ENCODE measurements around the gene WIPF3.

The WIPF3 gene

DNA sequence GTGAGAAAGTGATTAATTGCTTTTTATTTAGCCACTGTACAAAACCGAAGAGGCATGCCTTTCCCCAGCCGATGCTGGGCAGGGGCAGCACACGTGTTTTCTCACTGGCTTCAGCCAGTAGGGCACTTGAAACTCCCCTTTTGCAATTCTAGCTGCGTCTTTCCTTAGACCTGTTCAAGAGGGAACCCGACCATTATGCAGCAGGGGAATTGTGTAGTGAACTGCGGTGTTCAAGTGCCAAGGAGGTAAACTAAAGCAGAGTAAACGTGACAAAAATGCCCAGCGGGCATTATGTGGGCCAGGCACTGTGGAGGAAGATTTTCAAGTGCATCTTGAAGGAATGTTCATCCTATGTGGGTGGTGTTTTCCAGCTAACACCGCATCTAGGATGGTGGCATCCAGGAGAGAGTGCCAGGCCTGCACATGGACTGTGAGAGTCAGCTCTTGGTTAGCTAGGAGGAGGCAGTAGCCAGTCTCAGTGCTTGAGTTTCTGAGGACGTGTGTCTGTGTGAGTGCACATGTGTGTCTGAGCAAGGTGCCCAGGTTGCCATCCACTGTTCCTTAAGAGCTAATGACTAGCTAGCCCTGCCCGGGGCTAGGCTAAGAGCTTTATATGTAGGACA, 3.3 kb downstream of the WIPF3 start:
- no peak for DNase-seq (ENCODE audit: low spot score)

DNA sequence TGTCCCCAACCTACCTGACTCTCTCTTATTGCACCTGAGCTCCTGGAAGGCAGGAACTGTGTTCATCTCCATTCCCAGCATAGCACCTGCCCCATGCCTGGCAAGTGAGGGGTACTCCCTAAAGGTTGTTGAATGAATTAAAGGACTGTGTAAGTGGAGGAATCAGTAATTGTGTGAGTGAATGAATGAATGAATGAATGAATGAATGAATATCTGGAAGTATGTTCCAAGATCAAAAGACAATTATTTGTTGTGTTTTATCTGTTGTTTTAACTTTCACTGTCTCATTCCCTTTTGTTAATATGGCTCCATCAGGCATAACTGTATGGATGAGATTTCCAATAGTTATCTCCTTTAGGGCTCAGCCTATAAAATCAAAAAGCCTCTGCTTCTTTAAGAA, 4.0 kb downstream of the WIPF3 start:
- DNase-seq (ENCODE audit: low spot score), result no peak

- DNase-seq (ENCODE audit: low spot score), result no peak
Observed at GRCh38 chr7:29810813-29811482, 4.6 kb downstream of the WIPF3 start.

DNA sequence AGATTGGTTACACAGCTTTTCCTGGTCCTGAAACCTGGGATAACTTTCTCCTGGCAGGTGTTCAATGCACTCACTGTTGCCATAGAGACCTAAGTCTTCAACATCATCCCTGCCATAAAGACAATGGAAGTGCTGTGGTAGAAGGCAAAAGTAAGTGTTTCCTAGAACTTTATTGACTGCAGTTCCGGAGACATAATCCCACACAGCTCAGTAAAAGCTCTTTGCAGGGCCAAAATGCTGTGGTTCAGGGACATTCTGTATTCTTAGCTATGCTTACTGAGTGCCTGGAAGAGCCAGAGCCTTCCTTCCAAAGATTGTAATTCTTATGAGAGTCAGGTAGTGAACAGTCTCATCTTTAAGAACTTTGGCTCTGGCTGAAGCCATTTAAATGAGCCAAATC, 5.3 kb downstream of the WIPF3 start:
- DNase-seq (ENCODE audit: low spot score), result no peak

DNA sequence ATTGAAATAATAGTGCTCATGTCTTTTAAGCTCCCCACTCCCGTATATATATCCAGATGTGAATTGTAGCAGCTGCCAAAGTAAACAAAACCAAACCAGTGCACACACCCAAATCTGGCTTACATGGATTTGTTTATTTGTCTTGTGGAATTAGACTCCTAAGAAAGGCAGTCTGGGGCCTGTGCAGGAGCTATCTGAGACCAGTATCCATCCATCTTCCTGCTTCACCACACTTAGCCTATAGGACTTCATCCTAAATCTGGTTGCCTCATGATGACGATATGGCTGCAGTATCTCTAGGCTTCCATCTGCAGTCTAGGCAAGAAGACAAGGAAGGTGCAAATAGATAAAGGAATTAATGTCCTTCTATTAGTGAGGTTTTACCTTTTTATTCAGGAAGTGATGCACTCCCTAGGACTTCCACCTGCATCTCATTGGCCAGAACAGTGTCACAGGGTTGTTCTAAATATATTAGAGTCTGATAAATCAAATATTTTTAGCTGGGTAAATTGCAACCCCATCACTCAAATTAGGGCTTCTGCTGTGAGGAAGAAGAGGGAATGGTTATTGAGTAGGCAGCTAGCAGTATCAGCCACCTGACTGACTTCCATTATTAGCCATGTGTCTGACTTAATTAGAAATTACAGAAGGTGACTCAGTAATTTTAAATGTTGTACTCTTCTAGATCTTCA, 6.0 kb downstream of the WIPF3 start:
- no peak for DNase-seq (ENCODE audit: low spot score)

- DNase-seq (ENCODE audit: low spot score), result no peak
Observed at GRCh38 chr7:29815181-29816105, 9.1 kb downstream of the WIPF3 start.

DNA sequence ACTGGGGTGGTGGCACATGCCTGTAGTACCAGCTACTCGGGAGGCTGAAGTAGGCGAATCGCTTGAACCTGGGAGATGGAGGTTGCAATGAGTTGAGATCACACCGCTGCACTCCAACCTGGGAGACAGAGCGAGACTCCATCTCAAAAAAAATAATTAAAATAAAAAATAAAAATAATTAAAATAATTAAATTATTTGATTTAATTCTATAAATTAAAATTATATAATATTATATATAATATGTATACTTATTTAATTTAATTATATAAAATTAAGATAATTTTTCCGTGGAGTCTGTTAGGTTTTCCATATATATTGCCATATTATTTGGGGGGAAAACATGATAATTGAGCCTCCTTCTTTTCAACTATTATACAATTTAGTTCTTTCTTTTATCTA, 12.0 kb downstream of the WIPF3 start:
- no peak for DNase-seq (ENCODE audit: low spot score)

- DNase-seq (ENCODE audit: low spot score), result no peak
Observed at GRCh38 chr7:29825775-29826529, 19.6 kb downstream of the WIPF3 start.

- no peak for DNase-seq (ENCODE audit: low spot score)
Observed at GRCh38 chr7:29826530-29826822, 20.2 kb downstream of the WIPF3 start.

- DNase-seq (ENCODE audit: low spot score), result no peak
Observed at GRCh38 chr7:29826904-29827303, 20.6 kb downstream of the WIPF3 start.

DNA sequence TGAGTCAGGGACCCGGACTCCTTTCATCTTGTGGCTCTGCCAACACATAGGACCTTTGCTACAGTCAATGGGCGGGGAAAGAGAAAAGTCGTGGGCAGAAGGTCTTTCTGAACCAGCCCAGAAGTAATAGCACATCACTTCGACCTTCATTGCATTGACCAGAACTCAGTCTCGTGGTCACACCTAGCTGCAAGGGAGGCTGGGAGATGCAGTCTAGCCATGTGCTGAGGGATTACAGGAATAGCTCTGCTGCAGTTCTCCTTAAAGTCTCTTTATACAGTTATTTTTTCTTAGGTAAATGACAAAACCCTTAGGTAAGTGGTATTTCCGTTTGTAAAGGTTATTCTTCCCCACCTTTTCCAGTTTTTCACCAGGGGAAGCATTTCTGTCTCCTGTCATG, 25.4 kb downstream of the WIPF3 start:
- DNase-seq (ENCODE audit: low spot score), result no peak

- DNase-seq (ENCODE audit: low spot score), result no peak
Observed at GRCh38 chr7:29833929-29834328, 27.6 kb downstream of the WIPF3 start.

GRCh38 chr7:29835718-29836117, 29.4 kb downstream of the WIPF3 start:
- DNase-seq (ENCODE audit: low spot score), result no peak

DNA sequence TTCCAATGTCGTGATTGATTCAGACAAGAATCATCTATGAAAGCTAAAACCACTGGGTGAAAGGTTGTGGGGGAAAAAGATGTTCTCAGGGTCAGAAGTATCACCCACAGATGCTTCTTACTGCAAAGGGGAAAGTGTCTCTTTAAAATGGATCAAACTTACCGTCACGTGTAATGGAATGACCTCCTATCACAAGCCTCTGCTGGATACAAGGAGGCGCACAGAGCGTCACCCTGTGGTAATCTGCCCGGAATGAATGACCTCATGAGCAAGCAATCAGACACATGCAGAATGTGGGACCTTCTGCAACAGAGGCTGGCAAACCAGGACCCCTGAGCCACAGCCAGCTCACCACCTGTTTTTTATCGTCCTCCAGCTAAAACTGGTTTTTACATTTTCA, 33.0 kb downstream of the WIPF3 start:
- no peak for DNase-seq (ENCODE audit: low spot score)

GRCh38 chr7:29839921-29840320, 33.6 kb downstream of the WIPF3 start:
- DNase-seq (ENCODE audit: low spot score), result no peak

- no peak for DNase-seq (ENCODE audit: low spot score)
Observed at GRCh38 chr7:29840701-29841100, 34.4 kb downstream of the WIPF3 start.

- no peak for DNase-seq (ENCODE audit: low spot score)
Observed at GRCh38 chr7:29841926-29842701, 35.8 kb downstream of the WIPF3 start.

DNA sequence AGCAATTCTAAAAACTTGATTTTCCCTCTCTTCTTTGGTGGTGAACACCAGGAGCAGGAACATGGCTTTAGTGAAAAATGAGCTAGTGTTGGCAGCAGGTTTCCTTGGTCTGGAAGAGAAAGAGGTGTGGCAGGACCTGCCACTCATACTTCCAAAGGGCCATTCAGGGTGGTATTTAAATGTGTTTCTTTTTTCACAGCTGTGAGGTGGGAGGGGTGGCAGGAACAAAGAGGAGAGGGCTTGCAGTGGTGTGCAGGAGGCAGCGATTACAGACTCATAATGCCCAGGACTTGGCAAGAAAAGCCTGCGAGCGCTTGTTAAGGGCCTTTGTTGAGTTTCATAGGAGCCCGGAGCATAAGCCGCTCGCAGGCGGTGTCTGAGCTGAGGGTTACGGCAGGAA, 36.8 kb downstream of the WIPF3 start:
- DNase-seq (ENCODE audit: low spot score), result no peak

- no peak for DNase-seq (ENCODE audit: low spot score)
Observed at GRCh38 chr7:29843726-29844125, 37.4 kb downstream of the WIPF3 start.

- DNase-seq (ENCODE audit: low spot score), result no peak
Observed at GRCh38 chr7:29844559-29844958, 38.3 kb downstream of the WIPF3 start.

DNA sequence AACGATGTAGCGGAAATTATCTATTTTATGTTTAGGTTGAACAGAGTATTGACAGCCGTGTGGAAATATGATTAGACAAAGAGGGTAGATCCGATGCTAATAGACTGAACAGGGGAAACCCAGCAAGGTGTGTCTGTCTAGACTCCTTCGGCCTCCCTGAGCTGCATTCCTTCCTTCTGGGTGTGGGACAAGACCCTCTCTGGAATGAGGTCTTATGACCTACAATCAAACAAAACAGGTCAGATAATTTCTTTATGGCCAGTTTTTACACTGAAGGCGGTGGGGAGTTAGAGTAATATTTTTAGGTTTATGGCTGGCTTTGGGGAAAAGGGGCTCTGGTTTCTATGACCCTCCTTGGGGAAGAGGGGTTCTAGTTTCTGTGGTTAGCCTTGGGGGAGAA, 41.2 kb downstream of the WIPF3 start:
- DNase-seq (ENCODE audit: low spot score), result no peak

Measured in COLO829 (cell line).